ENCODE results near the gene MYOG. TPM values are rescaled to one million over a fixed set of nuclear protein-coding genes. Genes with fewer than 3 reads are reported as not detected.

The MYOG gene
- total and polyA plus RNA-seq, 2 of the 4 experiments (the other 2 are of a cell fraction), result not detected

GRCh38 chr1:203056516-203056915, 29.3 kb downstream of the MYOG start:
- Histone ChIP-seq H2BK5ac (ENCODE audit: low read depth, low read length, poor library complexity, severe bottlenecking) (no peak overlapping the region), H2BK120ac (ENCODE audit: low read depth, low read length) (no peak overlapping the region), H4K91ac (ENCODE audit: insufficient read depth, low read depth, low read length) (no peak overlapping the region), H3K79me1 (ENCODE audit: low read depth in 1 of 2, low read length in 2 of 2) (no peaks in the 10 kb centered on the region), H3K36me3 (ENCODE audit: control insufficient read depth, insufficient read depth, low read length) (peaks cover 21% of the 10 kb centered on the region), H2AK9ac (replicated peaks; ENCODE audit: low read depth, low read length, poor library complexity) (no peak overlapping the region), H4K20me1 (ENCODE audit: insufficient read depth, low read length) (no peaks in the 10 kb centered on the region), H3K27me3 (ENCODE audit: control insufficient read depth, insufficient read depth, low read length) (peaks cover 3% of the 10 kb centered on the region; the same call in 1 of the 2 replicates), H2BK20ac (ENCODE audit: low read depth, low read length) (no peak overlapping the region), H3K4me1 (ENCODE audit: control insufficient read depth, insufficient read depth, low read length) (peaks cover 3% of the 10 kb centered on the region; the same call in 1 of the 2 replicates), H3K4ac (ENCODE audit: low read depth, low read length) (no peak overlapping the region), H3K23ac (ENCODE audit: low read depth, low read length) (no peak overlapping the region), H2AK5ac (ENCODE audit: low read depth, low read length) (no peak overlapping the region), H3K4me2 (ENCODE audit: low read depth, low read length) (no peak overlapping the region), H3K14ac (replicated peaks; ENCODE audit: low read depth, low read length) (no peak overlapping the region), H3K9me1 (ENCODE audit: insufficient read depth, low read length) (no peaks in the 10 kb centered on the region), H2BK15ac (ENCODE audit: low read depth, low read length) (no peak overlapping the region), H4K8ac (ENCODE audit: low read depth in 2 of 2, low read length in 2 of 2) (no peak overlapping the region), H2AFZ (replicated peaks; ENCODE audit: low read length, poor library complexity) (no peak overlapping the region), H3K56ac (ENCODE audit: extremely low read depth, insufficient read depth, low read length) (no peak overlapping the region), H4K5ac (ENCODE audit: low read depth, low read length) (no peak overlapping the region), H3K9me3 (ENCODE audit: control insufficient read depth, insufficient read depth, low read length) (no peaks in the 10 kb centered on the region), H3K27ac (ENCODE audit: insufficient read depth, low read length) (no peak overlapping the region), H3K9ac (ENCODE audit: low read depth, low read length) (no peak overlapping the region), H3K4me3 (ENCODE audit: insufficient read depth, low read depth, low read length) (no peak overlapping the region), H3K18ac (ENCODE audit: low read depth, low read length) (no peak overlapping the region)
- CTCF ChIA-PET, result no interaction called here
- in situ Hi-C loops (cut with MboI; ENCODE audit: low sequenced_read_pairs), result no loop called here
- intact Hi-C loops (cut with micrococcal nuclease), result no loop called here
- POLR2A ChIA-PET (ENCODE audit: unreplicated experiment), result no interaction called here
- 100% methylated on average over 2 of the region's 6 CpGs; no CpG with 5 or more reads in 1 of the 2 experiments for WGBS, 2 experiments (ENCODE audit: extremely low coverage in 2 of 2, insufficient read length in 1 of 2)
- BruUV-seq (replicated peaks), result no TSS peak
- DNase-seq (no peak), ATAC-seq (ENCODE audit: low read depth) (no peak)
- dilution Hi-C loops (cut with HindIII; ENCODE audit: low sequenced_read_pairs, unreplicated experiment), result no loop called here
- TF ChIP-seq, protein P1, sequence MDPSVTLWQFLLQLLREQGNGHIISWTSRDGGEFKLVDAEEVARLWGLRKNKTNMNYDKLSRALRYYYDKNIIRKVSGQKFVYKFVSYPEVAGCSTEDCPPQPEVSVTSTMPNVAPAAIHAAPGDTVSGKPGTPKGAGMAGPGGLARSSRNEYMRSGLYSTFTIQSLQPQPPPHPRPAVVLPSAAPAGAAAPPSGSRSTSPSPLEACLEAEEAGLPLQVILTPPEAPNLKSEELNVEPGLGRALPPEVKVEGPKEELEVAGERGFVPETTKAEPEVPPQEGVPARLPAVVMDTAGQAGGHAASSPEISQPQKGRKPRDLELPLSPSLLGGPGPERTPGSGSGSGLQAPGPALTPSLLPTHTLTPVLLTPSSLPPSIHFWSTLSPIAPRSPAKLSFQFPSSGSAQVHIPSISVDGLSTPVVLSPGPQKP (IDR thresholded peaks at IDR 0.05; ENCODE audit: borderline replicate concordance, low read depth, low read length), result no peak

All from IMR-90 (cell line).